Duodenal mucosa (tissue), 2 donors: ENCODE data around the gene ACOD1.
"Not testable (repeated sequence)": the region's sequence is repeated elsewhere in the genome, so short reads cannot be mapped to it uniquely, and the experiment has no call there.

Source experiments
- H3K27ac ChIP-seq: one replicate; pipeline ENCODE4 v1.7.0; 2013; ENCODE audit warnings: low read depth, low read length
- H3K27me3 ChIP-seq, 2 donors: one replicate each; pipeline ENCODE4 v1.7.0; 2013; ENCODE audit warnings: low read length in 2 of 2, control low read depth in 1 of 2; ENCODE audit not compliant: insufficient read depth in 2 of 2, control insufficient read depth in 1 of 2
- H3K36me3 ChIP-seq, 2 donors: one replicate each; pipeline ENCODE4 v1.7.0; 2013; ENCODE audit warnings: low read length in 2 of 2, control low read depth in 1 of 2; ENCODE audit not compliant: insufficient read depth in 2 of 2, control insufficient read depth in 1 of 2
- H3K4me1 ChIP-seq, 2 donors: one replicate each; pipeline ENCODE4 v1.7.0; 2013; ENCODE audit warnings: low read length in 2 of 2, control low read depth in 1 of 2; ENCODE audit not compliant: insufficient read depth in 2 of 2, control insufficient read depth in 1 of 2
- H3K4me3 ChIP-seq, 2 donors: one replicate each; pipeline ENCODE4 v1.7.0; 2013; ENCODE audit warnings: low read length in 2 of 2, low read depth in 1 of 2
- H3K9ac ChIP-seq, 2 donors: one replicate each; pipeline ENCODE4 v1.7.0; 2013; ENCODE audit warnings: low read length in 2 of 2, low read depth in 1 of 2
- H3K9me3 ChIP-seq, 2 donors: one replicate each; pipeline ENCODE4 v1.7.0; 2013; ENCODE audit warnings: low read length in 2 of 2, control low read depth in 1 of 2; ENCODE audit not compliant: control insufficient read depth in 1 of 2

The ACOD1 gene

GRCh38 chr13:76948149-76948548 lies at the start of gene ACOD1:
Gene ACOD1 (plus strand): TSS chr13:76948511. CDS start chr13:76948559, 48 bp downstream.
- peaks cover 0 to under 1% of the 10 kb centered on the region in 2 donors for H3K27me3 ChIP-seq
- no peak within 1 kb of the TSS for H3K4me3 ChIP-seq
- no peak within 1 kb of the TSS for H3K9ac ChIP-seq

GRCh38 chr13:76899066-76899465 lies 49.2 kb upstream of the ACOD1 start:
- H3K4me1 ChIP-seq, H3K36me3 ChIP-seq, H3K4me3 ChIP-seq, H3K27me3 ChIP-seq, H3K27ac ChIP-seq, H3K9me3 ChIP-seq, H3K9ac ChIP-seq: not testable (repeated sequence)

More at GRCh38 chr13:76948149-76948548, at the start of gene ACOD1:
- Histone ChIP-seq H3K4me1 (no peaks in the 10 kb centered on the region), H3K27ac (no peak within 1 kb of the TSS), H3K9me3 (no peaks in the 10 kb centered on the region), H3K36me3 (no peaks in the 10 kb centered on the region)

GRCh38 chr13:76903544-76904162 lies 44.7 kb upstream of the ACOD1 start:
- no peak overlapping the region for H3K9ac ChIP-seq
- no peaks in the 10 kb centered on the region for H3K4me1 ChIP-seq
- no peak overlapping the region for H3K27ac ChIP-seq
- H3K27me3 ChIP-seq, result peaks cover 0 to 5% of the 10 kb centered on the region in 2 donors
- peaks cover 0 to 4% of the 10 kb centered on the region in 2 donors for H3K9me3 ChIP-seq
- no peak overlapping the region for H3K4me3 ChIP-seq
- no peaks in the 10 kb centered on the region for H3K36me3 ChIP-seq

GRCh38 chr13:76904507-76904906 lies 43.8 kb upstream of the ACOD1 start:
- Histone ChIP-seq H3K27me3 (peaks cover 0 to 5% of the 10 kb centered on the region in 2 donors), H3K9me3 (no peaks in the 10 kb centered on the region), H3K4me1 (no peaks in the 10 kb centered on the region), H3K4me3 (no peak overlapping the region), H3K9ac (no peak overlapping the region), H3K36me3 (no peaks in the 10 kb centered on the region), H3K27ac (no peak overlapping the region)

GRCh38 chr13:76912476-76912875 lies 35.8 kb upstream of the ACOD1 start:
- H3K27me3 ChIP-seq, result no peaks in the 10 kb centered on the region
- H3K27ac ChIP-seq, result no peak overlapping the region
- H3K4me3 ChIP-seq, result no peak overlapping the region
- no peaks in the 10 kb centered on the region for H3K4me1 ChIP-seq
- H3K9me3 ChIP-seq, result no peaks in the 10 kb centered on the region
- no peak overlapping the region for H3K9ac ChIP-seq
- no peaks in the 10 kb centered on the region for H3K36me3 ChIP-seq

- Histone ChIP-seq H3K4me3 (no peak overlapping the region), H3K27ac (no peak overlapping the region), H3K27me3 (no peaks in the 10 kb centered on the region), H3K9me3 (no peaks in the 10 kb centered on the region), H3K36me3 (no peaks in the 10 kb centered on the region), H3K9ac (no peak overlapping the region), H3K4me1 (no peaks in the 10 kb centered on the region)
These were observed 34.4 kb upstream of the ACOD1 start for GRCh38 chr13:76913898-76914297.

GRCh38 chr13:76917095-76917494 lies 31.2 kb upstream of the ACOD1 start:
- no peaks in the 10 kb centered on the region for H3K4me1 ChIP-seq
- no peaks in the 10 kb centered on the region for H3K9me3 ChIP-seq
- no peaks in the 10 kb centered on the region for H3K27me3 ChIP-seq
- no peak overlapping the region for H3K27ac ChIP-seq
- H3K4me3 ChIP-seq, result no peak overlapping the region
- H3K9ac ChIP-seq, result no peak overlapping the region
- H3K36me3 ChIP-seq, result no peaks in the 10 kb centered on the region

- not testable (repeated sequence) for H3K36me3 ChIP-seq, H3K27ac ChIP-seq, H3K9ac ChIP-seq, H3K4me3 ChIP-seq, H3K9me3 ChIP-seq, H3K4me1 ChIP-seq, H3K27me3 ChIP-seq
These were observed 30.4 kb upstream of the ACOD1 start for GRCh38 chr13:76917755-76918481.

- Histone ChIP-seq H3K27ac (no peak overlapping the region), H3K27me3 (no peaks in the 10 kb centered on the region), H3K4me1 (no peaks in the 10 kb centered on the region), H3K36me3 (no peaks in the 10 kb centered on the region), H3K9me3 (no peaks in the 10 kb centered on the region), H3K9ac (no peak overlapping the region), H3K4me3 (no peak overlapping the region)
These were observed 26.8 kb upstream of the ACOD1 start for GRCh38 chr13:76921516-76921915.

GRCh38 chr13:76925115-76925514 lies 23.2 kb upstream of the ACOD1 start:
- Histone ChIP-seq H3K4me3 (no peak overlapping the region), H3K27ac (no peak overlapping the region), H3K9ac (no peak overlapping the region)

More at GRCh38 chr13:76925115-76925514, 23.2 kb upstream of the ACOD1 start:
- Histone ChIP-seq H3K4me1 (no peaks in the 10 kb centered on the region), H3K36me3 (no peaks in the 10 kb centered on the region), H3K9me3 (no peaks in the 10 kb centered on the region), H3K27me3 (no peaks in the 10 kb centered on the region)
